ENCODE results near the gene HES1. TPM values are rescaled to one million over a fixed set of nuclear protein-coding genes. Genes with fewer than 3 reads are reported as not detected.

The HES1 gene
- total RNA-seq, 1 donor from 2014 or later: 16.2 TPM

Small RNAs within 50 kb of the gene (small RNA-seq; reads per million reads assigned to genes)
- gene RN7SL215P (ENCODE audit: low replicate concordance): not detected

Other genes starting within 250 kb of the HES1 start
- not detected for gene CPN2, start 215.2 kb downstream of the HES1 start, total RNA-seq
- not detected for gene LRRC15, start 233.6 kb downstream of the HES1 start, total RNA-seq